ENCODE results near the gene RNF215. TPM values are rescaled to one million over a fixed set of nuclear protein-coding genes. Genes with fewer than 3 reads are reported as not detected.
A peak's percentile ranks its signal among the peaks of the same experiment; 100 is the strongest.

RNF215 gene
- total RNA-seq, 1 donor from 2014 or later = 10.4 TPM

DNA sequence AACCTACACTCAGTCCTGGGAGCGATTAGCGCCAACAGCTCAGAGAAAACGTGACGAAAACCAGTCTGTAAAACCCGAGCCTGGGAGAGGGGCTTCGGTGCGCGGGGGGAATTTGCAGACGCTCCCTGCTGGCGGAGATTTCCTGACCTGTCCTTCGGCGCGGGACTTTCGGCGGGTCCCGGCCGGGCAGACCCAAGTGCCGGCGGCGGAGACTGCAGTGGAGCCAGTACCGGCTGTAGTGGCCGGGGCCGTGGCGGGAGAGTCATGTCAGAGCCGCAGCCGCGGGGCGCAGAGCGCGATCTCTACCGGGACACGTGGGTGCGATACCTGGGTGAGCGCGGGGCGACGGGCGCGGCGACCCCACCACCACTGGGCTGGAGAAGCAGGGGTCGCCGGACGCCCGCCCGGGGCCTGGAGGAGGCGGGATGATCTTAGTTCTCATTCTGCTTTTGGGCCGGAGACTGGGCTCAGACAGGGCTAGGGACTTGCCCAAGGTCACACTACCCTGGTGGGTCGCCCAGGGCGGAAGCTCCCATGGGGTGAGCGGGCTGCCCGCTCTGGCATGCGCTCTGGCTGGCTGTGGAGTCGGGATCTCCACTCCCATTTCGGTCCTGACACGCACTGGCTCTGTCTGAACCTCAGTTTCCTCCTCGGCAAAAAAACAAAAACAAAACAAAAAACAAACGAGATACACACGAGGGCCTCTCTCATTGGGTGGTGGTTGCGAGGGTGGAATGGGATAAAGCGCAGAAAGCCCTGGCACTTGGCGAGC lies 38.6 kb upstream of the RNF215 start, which contains the start of gene MTFP1:
TSS of gene MTFP1 (plus strand) at position 153 of the 772 bp plus-strand sequence. CDS start at position 265, 112 bp downstream.
- Mint-ChIP-seq H3K9me3 (no peaks in the 10 kb centered on the region), H3K27me3 (no peaks in the 10 kb centered on the region), H3K4me3 (peak within 1 kb of the TSS; percentile 99), H3K27ac (peak within 1 kb of the TSS; percentile 99), H3K36me3 (ENCODE audit: low read depth) (peaks cover 50% of the 10 kb centered on the region), H3K4me1 (peaks cover 51% of the 10 kb centered on the region)
- intact Hi-C loops (cut with micrococcal nuclease) = loop anchor here (1.0 to 10.0 kb wide), 9 partner anchors 9 to 1069 kb away; partner anchors contain the start of genes NF2, SFI1, UQCR10 and ZMAT5
- peak; percentile 86 for DNase-seq

- Mint-ChIP-seq H3K36me3 (ENCODE audit: low read depth) (peaks cover 55% of the 10 kb centered on the region), H3K4me3 (peak overlapping the region; percentile 99), H3K4me1 (peaks cover 56% of the 10 kb centered on the region), H3K27ac (peak overlapping the region; percentile 98), H3K9me3 (no peaks in the 10 kb centered on the region), H3K27me3 (no peaks in the 10 kb centered on the region)
- intact Hi-C loops (cut with micrococcal nuclease) = loop anchor here (2.0 to 10.0 kb wide), 5 partner anchors 60 to 1070 kb away; partner anchors contain the start of genes NF2, SFI1, UQCR10 and ZMAT5
- no peak for DNase-seq
These were observed 38.1 kb upstream of the RNF215 start for GRCh38 chr22:30425327-30425615.

GRCh38 chr22:30424534-30425326 lies 37.5 kb upstream of the RNF215 start:
- Mint-ChIP-seq H3K9me3 (no peaks in the 10 kb centered on the region), H3K4me3 (peak overlapping the region; percentile 99), H3K27ac (peak overlapping the region; percentile 99), H3K36me3 (ENCODE audit: low read depth) (peaks cover 58% of the 10 kb centered on the region), H3K27me3 (no peaks in the 10 kb centered on the region), H3K4me1 (peaks cover 59% of the 10 kb centered on the region)
- intact Hi-C loops (cut with micrococcal nuclease) = loop anchor here (1.0 to 10.0 kb wide), 10 partner anchors 27 to 1070 kb away; partner anchors contain the start of genes MORC2, NF2, SEC14L2 and SF3A1
- peak; percentile 80 for DNase-seq

DNA sequence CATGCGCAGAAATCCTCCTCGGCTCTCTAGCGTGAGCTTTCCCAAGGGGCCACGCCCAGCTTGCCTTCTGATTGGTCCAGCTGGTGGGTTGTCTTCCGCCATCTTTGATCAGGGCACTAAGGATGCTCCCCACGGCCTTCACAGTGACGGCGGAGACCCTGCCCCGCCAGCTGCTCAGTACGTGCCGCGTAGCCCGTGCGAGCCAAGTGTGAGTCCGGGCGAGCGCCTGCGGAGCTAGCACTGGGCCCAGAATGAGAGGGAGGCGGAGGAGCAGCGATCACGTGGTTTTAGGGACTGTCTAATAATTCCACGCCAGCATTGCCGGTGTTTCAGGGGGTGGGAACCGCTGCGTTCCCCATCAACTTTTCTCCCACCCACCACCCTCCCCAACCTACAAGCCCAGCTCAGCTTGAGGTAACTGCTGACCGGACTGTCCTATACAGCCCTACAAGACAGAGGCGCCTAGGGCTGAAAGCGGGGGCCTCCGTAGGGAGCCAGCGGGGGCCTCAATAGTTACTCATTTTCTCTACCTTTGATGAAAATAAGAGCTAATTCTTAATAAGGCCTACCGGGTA lies 36.8 kb upstream of the RNF215 start:
- Mint-ChIP-seq H3K4me1 (peaks cover 62% of the 10 kb centered on the region), H3K27ac (peak overlapping the region; percentile 99), H3K27me3 (no peaks in the 10 kb centered on the region), H3K36me3 (ENCODE audit: low read depth) (peaks cover 60% of the 10 kb centered on the region), H3K9me3 (no peaks in the 10 kb centered on the region), H3K4me3 (peak overlapping the region; percentile 99)
- intact Hi-C loops (cut with micrococcal nuclease) = loop anchor here (1.0 to 10.0 kb wide), 11 partner anchors 27 to 1071 kb away; partner anchors contain the start of genes MORC2, NF2, SEC14L2 and SF3A1
- DNase-seq = peak; percentile 99

DNA sequence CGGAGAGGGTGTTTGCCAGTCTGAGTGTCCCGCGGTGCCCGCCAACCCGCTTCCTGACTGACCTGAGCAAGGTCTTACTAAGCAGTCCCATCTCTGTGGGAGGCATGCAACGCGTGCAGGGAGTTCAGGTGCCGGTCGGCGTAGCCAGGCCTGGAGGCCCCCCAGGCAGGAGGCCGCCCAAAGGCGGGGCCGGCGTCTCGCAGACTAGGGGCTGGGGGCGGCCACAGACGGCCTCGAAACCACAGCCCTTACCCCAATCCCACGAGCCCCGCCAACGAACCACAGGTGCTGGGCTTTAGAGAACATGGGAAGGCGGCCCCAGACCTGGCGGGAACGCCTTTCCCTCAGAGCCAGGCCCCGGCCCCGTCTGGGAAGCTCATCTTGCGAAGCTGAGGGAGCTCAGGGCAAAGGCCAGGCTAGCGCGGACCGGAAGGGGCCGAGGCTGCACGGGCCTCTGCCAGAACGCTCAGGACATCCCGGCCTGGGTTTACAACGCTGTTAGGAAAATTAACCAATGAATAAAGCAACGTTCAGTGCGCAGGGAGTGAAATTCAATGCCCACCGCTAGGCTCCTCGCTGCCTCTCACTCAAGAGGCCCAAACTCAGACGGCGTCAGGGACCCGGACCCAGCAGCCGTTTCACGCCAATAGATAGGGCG lies 36.2 kb upstream of the RNF215 start:
- intact Hi-C loops (cut with micrococcal nuclease) = loop anchor here (1.0 to 10.0 kb wide), 6 partner anchors 169 to 1071 kb away; partner anchors contain the start of genes MORC2, NF2, SFI1 and TUG1
- no peaks in the 10 kb centered on the region for H3K9me3 Mint-ChIP-seq
- peak overlapping the region; percentile 99 for H3K27ac Mint-ChIP-seq
- no peak for DNase-seq
- peak overlapping the region; percentile 99 for H3K4me3 Mint-ChIP-seq
- H3K36me3 Mint-ChIP-seq (ENCODE audit: low read depth) = peaks cover 61% of the 10 kb centered on the region
- peaks cover 62% of the 10 kb centered on the region for H3K4me1 Mint-ChIP-seq
- no peaks in the 10 kb centered on the region for H3K27me3 Mint-ChIP-seq

DNA sequence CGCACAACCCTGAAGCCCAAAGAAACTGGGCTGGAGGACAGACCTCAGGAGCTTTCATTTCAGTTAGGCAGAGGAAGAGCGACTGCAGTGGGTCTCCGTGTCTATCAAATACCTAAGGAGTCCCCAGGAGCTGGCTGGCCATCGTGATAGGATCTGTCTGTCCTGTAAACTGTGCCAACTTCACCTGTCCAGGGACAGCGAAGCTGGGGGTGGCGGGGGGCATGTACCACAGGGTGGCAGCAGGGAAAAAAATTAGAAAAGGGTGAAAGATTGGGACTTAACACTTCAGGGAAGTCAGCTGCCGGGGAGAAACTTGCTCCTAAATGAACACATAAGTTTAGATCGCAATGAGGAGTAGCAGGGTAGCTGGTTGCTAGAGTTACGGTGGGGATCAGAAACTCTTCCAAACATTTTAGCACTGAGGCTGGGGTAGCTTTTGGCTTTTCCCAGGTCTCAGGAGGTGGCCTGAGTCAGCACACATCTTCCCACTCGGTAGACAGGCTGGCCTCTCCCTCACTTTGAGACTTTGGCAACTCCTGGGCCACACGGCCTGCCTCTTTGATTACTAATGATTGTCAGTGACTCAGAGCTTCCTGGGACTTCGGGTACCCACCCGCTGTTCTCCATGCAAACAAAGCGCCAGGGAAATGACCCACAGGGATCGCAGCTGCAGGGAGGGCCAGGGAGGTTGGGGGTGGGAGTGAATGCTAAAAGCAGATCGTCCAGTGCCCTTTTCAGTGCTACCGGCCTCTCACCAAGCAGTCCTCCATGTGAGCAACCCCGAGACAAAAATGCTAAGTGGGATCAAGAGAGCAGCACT lies 35.5 kb upstream of the RNF215 start:
- Mint-ChIP-seq H3K4me3 (peak overlapping the region; percentile 99), H3K36me3 (ENCODE audit: low read depth) (peaks cover 63% of the 10 kb centered on the region), H3K9me3 (no peaks in the 10 kb centered on the region), H3K27me3 (no peaks in the 10 kb centered on the region), H3K4me1 (peaks cover 60% of the 10 kb centered on the region), H3K27ac (peak overlapping the region; percentile 99)
- intact Hi-C loops (cut with micrococcal nuclease) = loop anchor here (1.0 to 10.0 kb wide), 6 partner anchors 170 to 1072 kb away; partner anchors contain the start of genes MORC2, NF2, SFI1 and TUG1
- no peak for DNase-seq

DNA sequence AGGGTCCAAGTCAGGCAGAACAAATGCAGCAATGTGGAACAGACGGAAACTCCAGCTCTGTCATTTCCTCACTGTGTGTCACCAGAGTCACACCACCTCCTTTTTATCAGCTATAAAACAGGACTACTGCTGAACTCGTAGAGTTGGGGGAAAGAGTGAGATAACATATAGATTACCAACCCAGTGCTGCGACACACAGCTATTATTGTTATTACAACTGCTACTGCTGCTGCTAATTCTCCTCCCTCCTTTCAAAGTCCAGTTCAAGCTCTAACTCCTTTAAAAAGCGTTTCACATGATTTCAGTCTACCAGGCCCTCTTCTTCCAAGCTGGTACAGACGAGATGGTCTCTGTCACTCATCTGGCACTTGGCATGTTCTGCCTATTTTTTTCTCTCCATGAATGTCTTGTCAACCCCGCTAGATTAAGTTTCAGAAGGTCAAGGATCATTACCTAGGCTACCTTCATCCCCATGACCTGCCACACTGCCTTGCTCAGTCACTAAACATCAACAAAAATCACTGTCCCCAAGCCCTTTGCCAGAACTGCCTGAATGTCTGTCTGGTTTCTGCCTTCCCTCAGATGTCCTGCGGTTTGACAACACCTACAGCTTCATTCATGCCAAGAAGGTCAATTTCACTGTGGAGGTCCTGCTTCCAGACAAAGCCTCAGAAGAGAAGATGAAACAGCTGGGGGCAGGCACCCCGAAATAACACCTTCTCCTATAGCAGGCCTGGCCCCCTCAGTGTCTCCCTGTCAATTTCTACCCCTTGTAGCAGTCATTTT lies 34.7 kb upstream of the RNF215 start:
- intact Hi-C loops (cut with micrococcal nuclease) = loop anchor here (5.0 to 10.0 kb wide), 5 partner anchors 227 to 1073 kb away; partner anchors contain the start of genes MORC2, NF2, SFI1 and TUG1
- H3K27me3 Mint-ChIP-seq = no peaks in the 10 kb centered on the region
- no peak for DNase-seq
- peaks cover 62% of the 10 kb centered on the region for H3K36me3 Mint-ChIP-seq (ENCODE audit: low read depth)
- peaks cover 54% of the 10 kb centered on the region for H3K4me1 Mint-ChIP-seq
- peak overlapping the region; percentile 99 for H3K27ac Mint-ChIP-seq
- H3K9me3 Mint-ChIP-seq = no peaks in the 10 kb centered on the region
- peak overlapping the region; percentile 99 for H3K4me3 Mint-ChIP-seq

GRCh38 chr22:30420347-30421125 lies 33.3 kb upstream of the RNF215 start:
- H3K27ac Mint-ChIP-seq = peak overlapping the region; percentile 89
- no peaks in the 10 kb centered on the region for H3K9me3 Mint-ChIP-seq
- H3K36me3 Mint-ChIP-seq (ENCODE audit: low read depth) = peaks cover 71% of the 10 kb centered on the region
- H3K4me1 Mint-ChIP-seq = peaks cover 50% of the 10 kb centered on the region
- intact Hi-C loops (cut with micrococcal nuclease) = loop anchor here (5.0 to 10.0 kb wide), 5 partner anchors 226 to 1074 kb away; partner anchors contain the start of genes MORC2, NF2, SFI1 and TUG1
- peak overlapping the region; percentile 72 for H3K4me3 Mint-ChIP-seq
- H3K27me3 Mint-ChIP-seq = no peaks in the 10 kb centered on the region
- no peak for DNase-seq

- no peaks in the 10 kb centered on the region for H3K27me3 Mint-ChIP-seq
- H3K27ac Mint-ChIP-seq = peak overlapping the region; percentile 15
- intact Hi-C loops (cut with micrococcal nuclease) = no loop called here
- H3K4me1 Mint-ChIP-seq = peaks cover 53% of the 10 kb centered on the region
- no peak overlapping the region for H3K4me3 Mint-ChIP-seq
- no peak for DNase-seq
- H3K36me3 Mint-ChIP-seq (ENCODE audit: low read depth) = peaks cover 80% of the 10 kb centered on the region
- H3K9me3 Mint-ChIP-seq = no peaks in the 10 kb centered on the region
These were observed 29.6 kb upstream of the RNF215 start for GRCh38 chr22:30416837-30417236.

GRCh38 chr22:30416403-30416802 lies 29.2 kb upstream of the RNF215 start:
- Mint-ChIP-seq H3K27me3 (no peaks in the 10 kb centered on the region), H3K9me3 (no peaks in the 10 kb centered on the region), H3K4me3 (no peak overlapping the region), H3K36me3 (ENCODE audit: low read depth) (peaks cover 80% of the 10 kb centered on the region), H3K27ac (peak overlapping the region; percentile 40), H3K4me1 (peaks cover 50% of the 10 kb centered on the region)
- DNase-seq = no peak
- intact Hi-C loops (cut with micrococcal nuclease) = no loop called here

GRCh38 chr22:30414525-30415047 lies 27.4 kb upstream of the RNF215 start:
- peak overlapping the region; percentile 77 for H3K27ac Mint-ChIP-seq
- H3K27me3 Mint-ChIP-seq = no peaks in the 10 kb centered on the region
- H3K36me3 Mint-ChIP-seq (ENCODE audit: low read depth) = peaks cover 70% of the 10 kb centered on the region
- peaks cover 37% of the 10 kb centered on the region for H3K4me1 Mint-ChIP-seq
- H3K4me3 Mint-ChIP-seq = peak overlapping the region; percentile 29
- DNase-seq = no peak
- intact Hi-C loops (cut with micrococcal nuclease) = loop anchor here (1.0 kb wide), 1 partner anchor 12 kb away; no protein-coding TSS in a partner anchor
- H3K9me3 Mint-ChIP-seq = no peaks in the 10 kb centered on the region
